NK-92 (cell line): ENCODE data around the gene LRRC10B.

Experiments
- DNase-seq: peaks from one replicate; lab custom pipeline; 2025; ENCODE audit not compliant: unreplicated experiment; lab: John Stamatoyannopoulos, UW

LRRC10B gene

GRCh38 chr11:61544466-61544865 lies 35.9 kb downstream of the LRRC10B start:
- DNase-seq = no peak

GRCh38 chr11:61545341-61545740 lies 36.8 kb downstream of the LRRC10B start:
- no peak for DNase-seq

- no peak for DNase-seq
Measured at GRCh38 chr11:61545921-61546320, 37.4 kb downstream of the LRRC10B start.

GRCh38 chr11:61546663-61547062 lies 38.1 kb downstream of the LRRC10B start:
- DNase-seq = no peak

- DNase-seq = no peak
Measured at GRCh38 chr11:61547246-61547645, 38.7 kb downstream of the LRRC10B start.

GRCh38 chr11:61549177-61549576 lies 40.6 kb downstream of the LRRC10B start:
- no peak for DNase-seq

- DNase-seq = no peak
Measured at GRCh38 chr11:61549662-61550568, 41.4 kb downstream of the LRRC10B start.

GRCh38 chr11:61550665-61551227 lies 42.2 kb downstream of the LRRC10B start:
- DNase-seq = no peak

- no peak for DNase-seq
Measured at GRCh38 chr11:61551634-61552033, 43.1 kb downstream of the LRRC10B start.

GRCh38 chr11:61552108-61552635 lies 43.6 kb downstream of the LRRC10B start:
- no peak for DNase-seq

GRCh38 chr11:61553373-61554171 lies 45.0 kb downstream of the LRRC10B start:
- no peak for DNase-seq

- DNase-seq = no peak
Measured at GRCh38 chr11:61554172-61554988, 45.8 kb downstream of the LRRC10B start.

- DNase-seq = no peak
Measured at GRCh38 chr11:61555051-61555969, 46.8 kb downstream of the LRRC10B start.

GRCh38 chr11:61555978-61556377 lies 47.4 kb downstream of the LRRC10B start:
- no peak for DNase-seq

GRCh38 chr11:61556621-61557020 lies 48.1 kb downstream of the LRRC10B start:
- DNase-seq = no peak
